Activated CD4-positive, alpha-beta T cell treated with anti-CD3 and anti-CD28 coated beads for 4 hours (primary cell): ENCODE data around the gene P3H4.
"Not testable (repeated sequence)": the region's sequence is repeated elsewhere in the genome, so short reads cannot be mapped to it uniquely, and the experiment has no call there.

Experiments used
- DNase-seq, 2 donors: peaks; one replicate each; pipeline ENCODE4 v3.0.0-alpha.2; 2020

P3H4 gene

GRCh38 chr17:41792845-41793783, 18.6 kb downstream of the P3H4 start:
- DNase-seq: no peak

GRCh38 chr17:41787021-41787418, 24.7 kb downstream of the P3H4 start:
- no peak for DNase-seq

- DNase-seq: peak; percentile 82 to 88
Measured at GRCh38 chr17:41786227-41787020, 25.3 kb downstream of the P3H4 start, which contains the start of gene JUP. Gene JUP (minus strand): TSS chr17:41786711. CDS start chr17:41771854, 14,857 bp downstream.

DNA sequence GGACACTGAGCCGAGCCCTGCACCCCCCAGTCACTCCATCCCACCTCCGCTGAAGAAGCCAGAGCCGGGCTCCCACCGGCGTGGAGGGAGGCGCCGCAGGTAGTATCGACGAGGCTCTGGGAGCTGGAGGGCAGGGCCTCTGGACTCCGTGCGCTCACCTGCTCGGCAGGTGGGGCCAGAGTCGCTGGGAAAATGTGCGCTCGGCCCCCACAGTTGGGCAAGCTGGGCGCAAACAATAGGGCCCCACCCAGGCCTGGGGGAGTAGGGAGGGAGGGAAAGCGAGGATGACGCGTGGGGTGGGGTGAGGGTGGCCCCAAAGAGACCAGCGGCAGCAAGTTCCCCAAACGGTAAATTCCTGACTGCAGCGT, 25.9 kb downstream of the P3H4 start:
- DNase-seq: no peak

DNA sequence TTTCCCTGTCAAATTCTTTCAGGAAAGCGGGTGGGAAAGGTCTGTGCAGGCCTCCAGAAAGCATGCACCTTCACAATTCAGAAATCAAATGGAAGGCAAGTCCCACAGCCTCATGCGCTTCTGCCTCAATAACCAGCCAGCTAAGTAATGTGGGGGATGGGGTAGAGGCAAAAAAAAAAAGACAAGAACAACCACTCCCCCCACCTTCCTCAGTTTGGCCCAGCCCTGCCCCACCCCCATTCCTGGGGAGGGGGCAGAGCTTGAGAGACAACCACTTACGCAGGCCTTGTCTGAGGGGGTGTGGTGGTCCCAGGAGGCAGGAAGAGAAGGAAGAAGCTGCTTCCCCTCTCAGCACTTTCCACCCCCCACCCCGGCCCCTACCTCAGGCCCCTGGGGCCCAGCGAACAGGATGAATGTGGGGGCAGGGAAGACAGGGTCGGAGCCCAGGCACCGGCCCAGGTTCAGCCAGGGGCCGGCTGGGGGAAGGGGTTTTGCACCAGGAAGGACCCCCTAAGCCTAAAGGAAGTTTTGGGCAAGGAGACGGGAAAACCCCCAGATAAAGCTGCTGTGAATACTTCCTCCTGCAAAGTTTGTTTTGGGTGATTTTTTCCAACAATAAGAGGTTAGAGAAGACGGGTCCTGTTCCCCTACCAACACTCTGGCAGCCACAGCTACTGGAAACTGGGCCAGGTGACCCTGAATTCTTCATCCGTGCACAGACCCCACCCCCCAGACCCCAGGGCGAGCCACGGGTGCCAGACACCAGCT, 26.5 kb downstream of the P3H4 start:
- DNase-seq: no peak

DNA sequence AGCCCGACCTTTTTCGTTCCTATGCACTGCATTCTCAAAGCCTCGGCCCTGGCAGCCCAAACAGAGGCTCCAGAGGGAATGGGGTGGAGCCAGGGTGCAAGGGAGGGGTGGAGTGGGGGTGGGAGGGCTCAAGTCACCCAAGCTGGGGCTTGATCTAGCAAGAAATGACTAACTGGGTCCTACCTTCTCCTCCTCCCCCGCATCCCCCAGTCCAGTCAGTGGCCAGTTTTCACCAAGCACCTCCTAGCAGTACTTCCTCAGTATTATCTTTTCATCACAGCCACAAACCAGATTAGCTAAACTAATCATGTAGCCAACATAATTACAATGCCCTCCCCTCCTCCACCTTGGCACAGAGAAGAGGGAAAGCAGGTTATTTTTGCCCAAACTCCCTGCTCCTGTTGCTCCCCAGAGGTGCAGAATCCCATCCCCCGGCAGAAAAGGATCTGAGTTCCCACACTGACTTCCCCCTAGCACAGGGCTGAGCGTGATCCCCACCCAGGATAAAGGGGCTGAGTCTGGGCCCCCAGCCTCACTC, 27.5 kb downstream of the P3H4 start:
- DNase-seq: no peak

GRCh38 chr17:41782142-41782541, 29.6 kb downstream of the P3H4 start:
- no peak for DNase-seq

DNA sequence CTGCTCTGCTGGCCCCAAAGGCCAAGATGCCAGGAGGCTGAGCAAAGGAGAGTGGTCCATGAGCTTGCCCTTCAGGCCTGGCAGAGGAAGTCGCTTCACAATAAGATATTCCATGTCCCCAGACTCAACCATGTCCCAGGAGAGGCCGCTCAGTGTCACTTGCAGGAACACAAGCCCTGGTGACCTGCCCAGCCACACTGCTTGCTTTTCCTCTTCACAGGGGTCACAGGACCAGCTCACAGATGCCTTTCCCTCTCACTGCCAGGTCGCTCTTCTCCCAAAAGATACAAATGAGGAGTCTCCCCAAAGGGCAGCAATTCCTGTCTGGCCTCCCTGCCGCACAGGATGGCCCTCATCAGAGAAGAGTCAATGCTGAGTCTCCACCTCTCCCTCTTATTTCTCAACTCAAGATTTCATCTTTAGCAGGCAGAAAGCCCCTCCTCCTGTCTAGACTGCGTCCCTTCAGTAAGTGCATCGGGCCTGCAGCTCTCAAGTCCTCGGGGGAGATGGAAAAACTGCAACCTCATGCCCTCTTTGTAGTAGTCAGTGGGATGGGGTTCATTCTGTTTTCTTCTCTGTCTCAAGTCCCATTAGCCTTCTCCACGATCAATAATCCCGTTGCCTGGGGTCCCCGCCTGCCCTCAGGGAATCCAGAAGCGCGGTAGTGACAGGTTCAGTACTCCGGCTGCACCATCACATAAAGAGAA, 30.2 kb downstream of the P3H4 start:
- no peak for DNase-seq

GRCh38 chr17:41779954-41780353, 31.8 kb downstream of the P3H4 start:
- no peak for DNase-seq

- DNase-seq: no peak
Measured at GRCh38 chr17:41777574-41778188, 34.1 kb downstream of the P3H4 start.

DNA sequence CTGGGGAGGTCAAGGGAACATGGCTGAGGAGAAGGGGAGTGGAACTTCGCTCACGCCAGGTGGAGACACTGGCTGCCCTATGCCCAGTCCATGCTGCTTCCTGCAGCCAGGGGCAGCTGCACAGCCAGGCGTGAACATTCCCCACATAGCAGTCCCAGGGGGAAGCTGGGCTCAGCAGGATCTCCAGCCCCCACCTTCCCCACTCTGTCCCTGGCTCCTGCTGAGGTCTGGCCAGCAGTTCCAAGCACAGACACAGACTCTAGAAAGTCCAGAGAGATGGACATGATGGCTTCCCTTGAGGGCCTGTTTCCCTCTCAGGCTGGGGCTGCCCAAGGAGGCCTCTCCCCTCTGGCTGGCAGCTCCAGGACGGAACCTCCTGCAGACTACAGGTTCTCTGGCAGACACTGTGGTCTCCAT, 34.6 kb downstream of the P3H4 start:
- DNase-seq: no peak

- DNase-seq: not testable (repeated sequence)
Measured at GRCh38 chr17:41776262-41776900, 35.4 kb downstream of the P3H4 start.

DNA sequence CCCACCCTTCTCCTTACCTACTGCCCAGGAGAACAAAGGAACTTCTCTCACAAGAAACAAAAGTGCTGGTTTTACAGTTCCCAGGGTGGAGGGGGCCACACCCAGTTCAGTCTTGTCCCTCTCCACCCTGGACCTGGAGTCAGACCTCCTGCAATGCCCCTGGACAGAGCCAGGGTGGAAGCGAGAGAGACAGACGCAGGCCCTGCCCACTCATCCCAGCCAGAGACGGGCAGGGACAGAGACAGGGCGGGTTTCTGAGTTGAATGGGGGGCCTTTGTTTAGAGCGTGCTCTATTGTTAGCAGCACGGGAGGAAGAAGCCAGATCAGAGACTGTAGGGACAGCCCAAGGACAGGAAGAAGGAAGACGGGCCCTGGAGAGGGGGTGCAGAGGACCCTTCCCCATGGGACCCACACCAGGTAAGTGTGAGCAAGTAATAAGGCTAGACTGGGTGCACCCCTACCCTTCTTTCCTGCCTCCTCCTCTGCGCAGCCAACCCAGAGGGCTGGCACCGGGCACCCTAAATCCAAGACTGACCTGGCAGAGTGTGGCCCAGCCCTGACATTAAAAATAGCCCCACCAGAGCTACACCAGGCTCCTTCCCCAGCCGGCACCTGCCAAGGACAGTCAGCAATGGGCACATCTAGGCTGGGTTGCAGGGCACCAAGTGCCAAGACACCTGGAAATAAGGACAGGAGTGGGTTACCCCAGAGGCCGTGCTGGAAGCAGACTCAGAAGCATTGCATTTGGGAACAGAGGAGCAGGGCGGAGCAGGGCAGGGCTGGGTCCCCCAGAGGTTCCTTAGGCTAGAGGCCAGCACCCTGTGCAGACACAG, 36.1 kb downstream of the P3H4 start:
- DNase-seq: no peak

GRCh38 chr17:41773731-41774193, 38.0 kb downstream of the P3H4 start:
- no peak for DNase-seq

DNA sequence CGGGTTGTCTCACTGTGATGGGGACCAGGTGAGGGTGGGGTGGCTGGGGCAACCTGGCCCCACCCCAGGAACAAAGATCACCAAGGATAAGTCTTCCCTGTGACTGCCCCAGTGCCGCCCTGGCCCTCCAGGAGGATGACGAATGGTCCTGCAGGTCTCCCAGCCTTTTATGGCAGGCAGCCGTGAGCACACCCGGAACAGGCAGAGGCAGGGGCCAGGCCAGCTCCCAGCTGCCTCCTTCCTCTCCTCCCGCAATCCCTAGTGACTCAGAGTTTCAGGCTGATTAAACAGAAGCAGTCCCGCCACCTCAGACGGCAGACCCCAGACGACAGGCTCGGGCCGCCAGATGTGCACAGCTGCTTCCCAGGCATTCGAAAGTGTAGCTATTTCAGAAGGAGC, 38.6 kb downstream of the P3H4 start:
- DNase-seq: no peak

- DNase-seq: no peak
Measured at GRCh38 chr17:41772586-41773189, 39.1 kb downstream of the P3H4 start.

GRCh38 chr17:41772218-41772585, 39.5 kb downstream of the P3H4 start:
- DNase-seq: no peak

DNA sequence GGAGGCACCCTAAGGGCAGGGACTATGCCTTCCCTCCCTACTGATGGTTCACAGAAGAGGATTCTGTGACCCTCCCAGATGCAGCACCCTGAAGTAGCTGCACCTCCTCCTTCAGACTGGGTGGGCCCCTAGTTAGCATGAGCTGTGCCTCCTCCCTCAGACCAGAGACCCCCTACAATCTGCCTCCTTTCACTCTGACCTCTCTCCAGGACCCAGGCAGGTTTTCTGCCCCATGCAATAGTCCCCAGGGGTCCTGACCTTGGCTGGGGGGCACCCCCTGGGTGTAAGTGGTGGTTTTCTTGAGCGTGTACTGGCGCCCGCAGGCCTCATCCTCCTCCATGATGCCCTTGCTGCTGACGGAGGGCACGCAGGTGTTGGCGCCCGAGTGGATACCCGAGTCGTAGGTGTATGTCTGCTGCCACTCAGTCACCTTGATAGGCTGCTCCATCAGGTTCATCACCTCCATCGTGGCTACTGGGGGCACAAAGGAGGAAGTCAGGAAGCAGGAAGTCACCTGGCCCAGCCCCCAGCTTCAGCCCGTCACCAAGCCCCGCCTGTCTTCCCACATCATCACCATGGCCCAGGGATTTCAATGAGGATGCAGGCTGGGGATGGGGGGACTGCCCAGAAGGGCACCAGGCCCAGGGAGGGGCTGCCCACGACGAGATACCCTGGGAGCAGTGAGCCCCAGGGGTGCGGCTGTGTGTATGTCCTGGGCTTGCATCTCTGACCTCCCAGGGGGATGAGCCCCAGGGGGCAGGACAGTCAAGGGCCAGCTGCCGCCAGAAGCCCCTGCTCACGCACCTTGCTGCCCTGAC, 40.2 kb downstream of the P3H4 start:
- DNase-seq: no peak

DNA sequence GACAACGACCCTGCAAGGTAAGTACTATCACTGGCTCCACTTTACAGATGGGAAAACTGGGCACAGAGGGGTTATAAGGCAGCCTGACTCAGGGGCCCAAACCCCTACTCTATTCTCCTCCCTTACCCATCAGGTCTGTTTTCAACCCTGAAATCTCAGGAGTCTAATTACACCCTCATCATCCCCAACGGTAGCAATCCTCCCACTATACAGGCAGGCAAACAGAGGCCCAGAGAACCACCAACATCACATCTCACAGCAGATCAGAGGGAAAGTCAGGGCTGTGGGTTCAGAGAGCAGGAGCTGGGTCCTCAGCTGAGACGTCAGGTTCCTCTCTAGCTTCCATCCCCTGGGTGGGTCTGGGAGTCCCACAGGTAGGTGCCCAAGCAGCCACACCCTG, 41.8 kb downstream of the P3H4 start:
- no peak for DNase-seq
